ENCODE measurements around the gene PROCR. TPM values are rescaled to one million over a fixed set of nuclear protein-coding genes. Genes with fewer than 3 reads are reported as not detected.
"Not testable (repeated sequence)": the region's sequence is repeated elsewhere in the genome, so short reads cannot be mapped to it uniquely, and the experiment has no call there.

The PROCR gene
- total RNA-seq, 1 donor from 2014 or later, result 0.61 TPM

- intact Hi-C loops (cut with micrococcal nuclease), result not testable (repeated sequence)
Observed at GRCh38 chr20:35164531-35164930, 7.3 kb upstream of the PROCR start.

GRCh38 chr20:35165221-35166185, 6.4 kb upstream of the PROCR start:
- intact Hi-C loops (cut with micrococcal nuclease), result no loop called here

GRCh38 chr20:35166242-35166830, 5.5 kb upstream of the PROCR start:
- intact Hi-C loops (cut with micrococcal nuclease), result no loop called here

DNA sequence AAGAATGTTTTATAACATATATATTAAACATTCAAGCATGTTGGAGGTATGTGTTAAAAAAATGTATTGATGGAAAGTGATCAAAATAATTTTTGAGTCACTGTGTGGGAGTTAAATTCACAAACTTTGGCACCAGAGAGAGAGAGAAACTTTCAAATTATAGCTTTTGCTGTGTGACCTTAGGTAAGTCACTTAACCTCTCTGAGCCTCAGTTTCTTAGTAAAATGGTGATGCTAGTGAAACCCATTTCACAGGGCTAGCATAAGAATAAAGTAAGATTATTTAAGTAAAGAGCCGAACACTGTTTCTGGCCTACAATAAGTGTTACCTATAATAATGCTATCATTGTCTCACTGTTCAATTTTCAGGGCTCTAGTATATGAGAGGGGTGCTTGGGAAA, 4.1 kb upstream of the PROCR start:
- intact Hi-C loops (cut with micrococcal nuclease), result no loop called here

DNA sequence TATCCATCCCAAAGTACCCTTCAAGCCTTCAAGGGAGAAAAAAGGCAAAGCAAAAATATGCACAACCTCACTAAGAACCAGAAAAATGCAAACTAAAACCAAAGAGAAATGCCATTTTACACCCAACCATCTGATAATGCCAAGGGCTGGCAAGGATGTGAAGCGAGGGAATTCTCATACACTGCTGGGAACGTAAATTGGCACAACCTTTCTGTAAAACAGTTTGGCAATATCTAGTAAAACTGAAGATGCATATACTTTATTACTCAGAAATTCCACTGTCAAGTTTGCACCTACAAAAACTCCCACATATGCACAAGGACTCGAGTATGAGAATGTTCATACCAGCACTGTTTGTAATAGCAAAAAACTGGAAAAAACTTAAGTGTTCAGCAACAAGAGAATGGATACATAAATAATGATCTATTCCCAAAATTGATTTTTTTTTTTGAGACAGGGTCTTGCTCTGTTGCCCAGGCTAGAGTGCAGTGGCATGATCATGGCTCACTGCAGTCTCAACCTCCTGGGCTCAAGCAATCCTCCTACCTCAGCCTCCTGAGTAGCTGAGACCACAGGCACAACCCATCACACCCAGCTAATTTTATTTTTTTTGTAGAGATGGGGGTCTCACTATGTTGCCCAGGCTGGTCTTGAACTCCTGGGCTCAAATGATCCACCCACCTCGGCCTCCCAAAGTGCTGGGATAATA, 3.0 kb upstream of the PROCR start:
- intact Hi-C loops (cut with micrococcal nuclease), result not testable (repeated sequence)

DNA sequence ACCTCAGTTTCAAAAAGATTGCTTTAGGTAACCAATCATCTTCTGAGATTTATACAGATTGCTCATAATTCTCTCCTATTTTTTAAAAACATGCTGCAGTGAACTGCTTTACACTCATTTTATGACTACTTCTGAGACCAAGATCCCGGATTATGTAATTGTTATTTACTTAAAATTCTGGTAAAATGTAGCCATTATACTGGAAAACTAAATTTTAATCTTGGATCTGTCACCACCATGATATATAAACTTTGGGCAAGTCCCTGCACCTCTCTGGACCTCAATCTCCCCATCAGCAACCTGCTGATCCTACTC, 477 bp upstream of the PROCR start:
- intact Hi-C loops (cut with micrococcal nuclease), result no loop called here

- intact Hi-C loops (cut with micrococcal nuclease), result no loop called here
Observed at GRCh38 chr20:35172434-35172806, 548 bp downstream of the PROCR start.

GRCh38 chr20:35173576-35174192, 1.8 kb downstream of the PROCR start:
- intact Hi-C loops (cut with micrococcal nuclease), result no loop called here

GRCh38 chr20:35174458-35175216, 2.8 kb downstream of the PROCR start:
- intact Hi-C loops (cut with micrococcal nuclease), result no loop called here

- intact Hi-C loops (cut with micrococcal nuclease), result no loop called here
Observed at GRCh38 chr20:35176132-35176531, 4.3 kb downstream of the PROCR start.

- intact Hi-C loops (cut with micrococcal nuclease), result no loop called here
Observed at GRCh38 chr20:35179292-35180212, 7.7 kb downstream of the PROCR start.

DNA sequence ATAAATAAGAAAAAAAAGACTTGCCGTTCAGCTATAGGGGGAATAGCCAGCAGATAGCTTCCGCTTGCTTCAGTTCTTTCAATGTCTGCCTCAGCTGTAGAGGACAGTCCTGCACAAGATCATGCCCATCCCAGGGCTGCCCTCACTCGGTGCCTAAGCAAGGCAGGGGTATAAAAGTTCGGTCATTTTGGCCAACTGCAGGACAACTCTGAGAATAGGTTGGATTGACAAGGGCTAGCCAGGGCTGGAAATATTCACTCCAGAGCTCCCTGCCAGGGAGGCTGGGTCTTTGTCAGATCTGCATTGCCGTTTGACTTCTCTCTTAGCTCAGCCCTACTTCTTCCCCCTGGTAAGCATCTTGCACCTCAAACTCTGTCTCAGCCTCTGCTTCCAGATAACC, 8.4 kb downstream of the PROCR start:
- intact Hi-C loops (cut with micrococcal nuclease), result no loop called here

GRCh38 chr20:35181731-35182130, 9.9 kb downstream of the PROCR start:
- intact Hi-C loops (cut with micrococcal nuclease), result no loop called here

- intact Hi-C loops (cut with micrococcal nuclease), result not testable (repeated sequence)
Observed at GRCh38 chr20:35186691-35187289, 14.9 kb downstream of the PROCR start.

- intact Hi-C loops (cut with micrococcal nuclease), result no loop called here
Observed at GRCh38 chr20:35187584-35188190, 15.8 kb downstream of the PROCR start.

DNA sequence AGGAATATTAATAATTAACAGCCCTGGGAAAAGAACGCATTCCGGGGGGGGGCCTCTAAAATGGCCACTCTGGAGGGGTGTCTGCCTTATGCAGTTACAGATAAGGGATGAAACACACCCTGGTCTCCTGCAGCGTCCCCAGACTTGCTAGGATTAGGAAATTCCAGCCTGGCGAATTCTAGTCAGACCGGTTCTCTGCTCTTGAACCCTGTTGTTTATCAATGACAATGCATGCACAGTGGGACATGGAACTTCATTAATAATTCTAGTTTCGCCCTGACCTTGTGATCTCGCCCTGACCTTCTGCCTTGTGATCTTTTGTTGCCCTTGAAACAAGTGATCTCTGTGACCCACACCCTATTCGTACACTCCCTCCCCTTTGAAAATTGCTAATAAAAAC, 17.4 kb downstream of the PROCR start:
- intact Hi-C loops (cut with micrococcal nuclease), result not testable (repeated sequence)

DNA sequence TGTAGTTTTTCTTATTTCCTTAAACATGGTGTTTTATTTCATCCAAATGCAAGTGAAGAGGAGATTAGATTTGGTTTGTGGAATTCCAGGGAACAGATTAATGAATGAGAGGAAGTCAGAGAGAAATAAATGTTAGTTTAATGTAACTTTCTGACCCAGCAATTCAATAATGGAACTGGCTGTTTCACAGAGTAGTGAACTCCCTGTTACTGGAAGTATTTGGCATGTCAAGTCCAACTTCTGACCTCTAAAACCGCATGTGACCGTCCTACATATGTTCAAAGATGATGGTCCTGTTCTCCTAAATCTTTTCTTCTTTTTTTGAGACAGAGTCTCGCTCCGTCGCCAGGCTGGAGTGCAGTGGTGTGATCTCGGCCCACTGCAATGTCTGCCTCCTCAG, 18.7 kb downstream of the PROCR start:
- intact Hi-C loops (cut with micrococcal nuclease), result no loop called here

GRCh38 chr20:35191419-35192117, 19.7 kb downstream of the PROCR start:
- intact Hi-C loops (cut with micrococcal nuclease), result no loop called here
